Ishikawa (cell line): ENCODE measurements around the gene EIF1AD.

Source experiments
- CREB1 ChIP-seq: IDR thresholded peaks from 2 replicates; pipeline ENCODE4 v1.6.1; 2012; ENCODE audit warnings: low read depth
- EP300 ChIP-seq: IDR thresholded peaks from 2 replicates; pipeline ENCODE4 v1.6.1; 2012; ENCODE audit warnings: borderline replicate concordance
- FOXM1 ChIP-seq: IDR thresholded peaks from 2 replicates; pipeline ENCODE4 v1.6.1; 2012; ENCODE audit warnings: low read depth, borderline replicate concordance
- RAD21 ChIP-seq: IDR thresholded peaks from 2 replicates; pipeline ENCODE4 v1.6.1; 2012; ENCODE audit warnings: low read depth
- TAF1 ChIP-seq: IDR thresholded peaks from 2 replicates; pipeline ENCODE4 v1.6.1; 2012; ENCODE audit warnings: low read depth, mild to moderate bottlenecking
- TEAD4 ChIP-seq: IDR thresholded peaks from 2 replicates; pipeline ENCODE4 v1.6.1; 2012
- YY1 ChIP-seq: IDR thresholded peaks from 2 replicates; pipeline ENCODE4 v1.6.1; 2012; ENCODE audit warnings: low read depth
- ZBTB7A ChIP-seq: IDR thresholded peaks from 2 replicates; pipeline ENCODE4 v1.6.1; 2012; ENCODE audit warnings: low read depth
- TF ChIP-seq, protein P1 (sequence below): IDR thresholded peaks from 2 replicates; pipeline ENCODE4 v1.6.1; 2012
- TF ChIP-seq, protein P2 (sequence below): IDR thresholded peaks from 2 replicates; pipeline ENCODE4 v1.6.1; 2012; ENCODE audit warnings: low read depth, mild to moderate bottlenecking

DNA sequence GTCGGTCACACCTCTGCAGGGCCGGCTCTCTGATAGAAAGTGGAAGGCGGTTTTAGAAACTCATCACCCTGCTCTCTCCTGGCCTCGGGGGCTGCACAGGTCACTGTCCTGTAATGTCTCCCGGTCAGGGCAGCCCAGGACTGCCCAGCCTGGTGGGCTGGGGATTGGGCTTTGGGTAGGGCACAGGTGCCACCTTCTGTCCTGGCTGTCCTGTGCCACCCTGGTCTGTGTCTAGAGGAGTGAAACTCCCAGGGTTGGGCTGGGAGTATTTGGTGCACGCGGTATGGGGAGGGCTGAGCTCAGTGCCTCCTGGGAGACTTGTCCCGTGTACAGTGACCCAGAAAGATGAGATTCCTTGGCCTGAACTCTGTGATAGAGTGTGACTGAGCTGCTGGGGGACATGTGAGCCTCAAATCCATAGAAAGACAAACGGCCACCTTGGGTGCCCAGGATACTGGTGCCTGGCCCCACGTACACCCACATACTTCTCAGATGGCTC is 22.6 kb downstream of the EIF1AD start:
- TF ChIP-seq RAD21, result no peak
- TF ChIP-seq, protein P1, sequence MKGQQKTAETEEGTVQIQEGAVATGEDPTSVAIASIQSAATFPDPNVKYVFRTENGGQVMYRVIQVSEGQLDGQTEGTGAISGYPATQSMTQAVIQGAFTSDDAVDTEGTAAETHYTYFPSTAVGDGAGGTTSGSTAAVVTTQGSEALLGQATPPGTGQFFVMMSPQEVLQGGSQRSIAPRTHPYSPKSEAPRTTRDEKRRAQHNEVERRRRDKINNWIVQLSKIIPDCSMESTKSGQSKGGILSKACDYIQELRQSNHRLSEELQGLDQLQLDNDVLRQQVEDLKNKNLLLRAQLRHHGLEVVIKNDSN, result no peak
- TF ChIP-seq FOXM1, result no peak
- no peak for TF ChIP-seq ZBTB7A
- no peak for TF ChIP-seq TAF1
- no peak for TF ChIP-seq TEAD4
- TF ChIP-seq CREB1, result no peak
- no peak for TF ChIP-seq EP300
- TF ChIP-seq, protein P2, sequence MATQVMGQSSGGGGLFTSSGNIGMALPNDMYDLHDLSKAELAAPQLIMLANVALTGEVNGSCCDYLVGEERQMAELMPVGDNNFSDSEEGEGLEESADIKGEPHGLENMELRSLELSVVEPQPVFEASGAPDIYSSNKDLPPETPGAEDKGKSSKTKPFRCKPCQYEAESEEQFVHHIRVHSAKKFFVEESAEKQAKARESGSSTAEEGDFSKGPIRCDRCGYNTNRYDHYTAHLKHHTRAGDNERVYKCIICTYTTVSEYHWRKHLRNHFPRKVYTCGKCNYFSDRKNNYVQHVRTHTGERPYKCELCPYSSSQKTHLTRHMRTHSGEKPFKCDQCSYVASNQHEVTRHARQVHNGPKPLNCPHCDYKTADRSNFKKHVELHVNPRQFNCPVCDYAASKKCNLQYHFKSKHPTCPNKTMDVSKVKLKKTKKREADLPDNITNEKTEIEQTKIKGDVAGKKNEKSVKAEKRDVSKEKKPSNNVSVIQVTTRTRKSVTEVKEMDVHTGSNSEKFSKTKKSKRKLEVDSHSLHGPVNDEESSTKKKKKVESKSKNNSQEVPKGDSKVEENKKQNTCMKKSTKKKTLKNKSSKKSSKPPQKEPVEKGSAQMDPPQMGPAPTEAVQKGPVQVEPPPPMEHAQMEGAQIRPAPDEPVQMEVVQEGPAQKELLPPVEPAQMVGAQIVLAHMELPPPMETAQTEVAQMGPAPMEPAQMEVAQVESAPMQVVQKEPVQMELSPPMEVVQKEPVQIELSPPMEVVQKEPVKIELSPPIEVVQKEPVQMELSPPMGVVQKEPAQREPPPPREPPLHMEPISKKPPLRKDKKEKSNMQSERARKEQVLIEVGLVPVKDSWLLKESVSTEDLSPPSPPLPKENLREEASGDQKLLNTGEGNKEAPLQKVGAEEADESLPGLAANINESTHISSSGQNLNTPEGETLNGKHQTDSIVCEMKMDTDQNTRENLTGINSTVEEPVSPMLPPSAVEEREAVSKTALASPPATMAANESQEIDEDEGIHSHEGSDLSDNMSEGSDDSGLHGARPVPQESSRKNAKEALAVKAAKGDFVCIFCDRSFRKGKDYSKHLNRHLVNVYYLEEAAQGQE, result no peak
- TF ChIP-seq YY1, result no peak
